Thyroid gland (tissue), 4 donors: ENCODE results near the gene IQGAP3. TPM values are rescaled to one million over a fixed set of nuclear protein-coding genes. Genes with fewer than 3 reads are reported as not detected.

Experiments used
- DNase-seq, 2 donors: peaks; one replicate each; pipeline ENCODE4 v3.0.0-alpha.2; 2019
- H3K27ac ChIP-seq, 3 donors: fragments of 200-600 bp; sonication (generic); 1 replicate in 2 of 3; 2 replicates in 1 of 3; pipeline ENCODE4 v1.5.1; 2016 to 2019; ENCODE audit warnings: mild to moderate bottlenecking in 1 of 3, moderate library complexity in 1 of 3
- H3K27me3 ChIP-seq: fragments of 200-600 bp; sonication (generic); one replicate; pipeline ENCODE4 v1.5.1; 2019
- H3K36me3 ChIP-seq, 2 donors: fragments of 200-600 bp; sonication (generic); one replicate each; pipeline ENCODE4 v1.5.1; 2016 to 2019
- H3K4me1 ChIP-seq, 2 donors: fragments of 200-600 bp; sonication (generic); one replicate each; pipeline ENCODE4 v1.5.1; 2017 to 2019
- H3K4me3 ChIP-seq, 3 donors: fragments of 200-600 bp; sonication (generic); replicated peaks in 1 of 3; 1 replicate in 2 of 3; 2 replicates in 1 of 3; pipeline ENCODE4 v1.5.1; 2016; ENCODE audit warnings: mild to moderate bottlenecking in 1 of 3
- H3K9me3 ChIP-seq: fragments of 200-600 bp; sonication (generic); one replicate; pipeline ENCODE4 v1.5.1; 2017
- POLR2A ChIP-seq, 2 donors: fragments of 450-650 bp; IDR thresholded peaks; one replicate each; pipeline ENCODE4 v1.6.1; 2017; ENCODE audit warnings: antibody characterized with exemption in 2 of 2, mild to moderate bottlenecking in 2 of 2, moderate library complexity in 1 of 2
- WGBS, 2 donors: methylation state at CpG; one replicate each; pipeline ENCODE4 v1.1.5; 2017; 5-methylcytosine and 5-hydroxymethylcytosine counted together
- intact Hi-C: fragments of 100-400 bp; cut with DNase I; formaldehyde crosslinking; loops from one replicate; pipeline ENCODE4 v1.15.1; 2023
- total RNA-seq, 4 donors: library from RNA; depleted of rRNA; stranded (reverse); fragments of >200 nt; gene quantifications; one replicate each; pipeline ENCODE4 v1.2.3, GENCODE V29; 2016
- TF ChIP-seq, protein P1 (sequence below), 6 experiments: fragments of 200-600 bp in 3 of 6; fragments of 450-650 bp in 3 of 6; sonication (generic) in 3 of 6; IDR thresholded peaks; one replicate each; pipeline ENCODE4 v1.5.1; 2016 to 2019; ENCODE audit warnings: antibody characterized with exemption in 6 of 6, mild to moderate bottlenecking in 2 of 6, inconsistent platforms in 1 of 6, moderate library complexity in 1 of 6

The IQGAP3 gene
- total RNA-seq, 4 donors from 2014 or later, result 0.15 to 1.4 (median 0.50) TPM

DNA sequence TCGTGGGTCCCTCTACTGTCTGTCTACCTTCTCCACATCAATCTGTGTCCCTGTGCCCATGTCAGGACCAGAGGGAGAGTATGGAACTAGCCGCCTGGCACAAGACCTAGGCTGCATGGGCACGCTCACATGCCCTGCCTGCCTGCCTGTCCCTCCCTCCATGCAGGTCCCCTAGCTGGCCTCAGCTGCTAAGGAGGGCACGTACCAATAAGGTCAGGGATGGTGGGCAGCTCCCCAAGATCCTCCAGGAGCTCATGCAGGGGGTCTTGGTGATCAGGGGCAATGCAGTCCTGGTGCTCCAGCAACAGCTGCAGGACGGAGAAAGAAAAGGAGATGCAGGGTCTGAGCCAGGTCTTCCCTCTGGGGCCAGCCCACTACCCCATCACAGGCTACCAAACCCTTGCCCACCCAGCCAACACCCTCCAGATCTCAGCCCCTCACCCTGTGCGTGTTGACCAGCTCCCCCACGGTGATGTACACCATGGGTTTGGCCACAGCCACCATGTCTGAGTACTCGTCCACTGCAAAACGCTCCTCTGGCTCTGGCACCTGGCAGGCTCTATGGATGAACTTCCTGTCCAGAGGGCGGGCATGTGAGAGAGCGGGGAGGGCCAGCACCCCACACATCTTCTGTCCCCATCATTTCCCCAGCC is 38.7 kb downstream of the IQGAP3 start:
- H3K4me1 ChIP-seq, result no peaks in the 10 kb centered on the region
- intact Hi-C loops, result no loop called here
- H3K9me3 ChIP-seq, result no peaks in the 10 kb centered on the region
- no peak overlapping the region for H3K27ac ChIP-seq
- H3K36me3 ChIP-seq, result no peaks in the 10 kb centered on the region
- no peaks in the 10 kb centered on the region for H3K27me3 ChIP-seq
- WGBS, 2 donors, result 92 to 94% methylated on average over 9 to 10 of the region's 11 CpGs
- TF ChIP-seq, protein P1, sequence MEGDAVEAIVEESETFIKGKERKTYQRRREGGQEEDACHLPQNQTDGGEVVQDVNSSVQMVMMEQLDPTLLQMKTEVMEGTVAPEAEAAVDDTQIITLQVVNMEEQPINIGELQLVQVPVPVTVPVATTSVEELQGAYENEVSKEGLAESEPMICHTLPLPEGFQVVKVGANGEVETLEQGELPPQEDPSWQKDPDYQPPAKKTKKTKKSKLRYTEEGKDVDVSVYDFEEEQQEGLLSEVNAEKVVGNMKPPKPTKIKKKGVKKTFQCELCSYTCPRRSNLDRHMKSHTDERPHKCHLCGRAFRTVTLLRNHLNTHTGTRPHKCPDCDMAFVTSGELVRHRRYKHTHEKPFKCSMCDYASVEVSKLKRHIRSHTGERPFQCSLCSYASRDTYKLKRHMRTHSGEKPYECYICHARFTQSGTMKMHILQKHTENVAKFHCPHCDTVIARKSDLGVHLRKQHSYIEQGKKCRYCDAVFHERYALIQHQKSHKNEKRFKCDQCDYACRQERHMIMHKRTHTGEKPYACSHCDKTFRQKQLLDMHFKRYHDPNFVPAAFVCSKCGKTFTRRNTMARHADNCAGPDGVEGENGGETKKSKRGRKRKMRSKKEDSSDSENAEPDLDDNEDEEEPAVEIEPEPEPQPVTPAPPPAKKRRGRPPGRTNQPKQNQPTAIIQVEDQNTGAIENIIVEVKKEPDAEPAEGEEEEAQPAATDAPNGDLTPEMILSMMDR (IDR thresholded peaks at IDR 0.05), result no peak
- no peak for TF ChIP-seq POLR2A (IDR thresholded peaks at IDR 0.05)
- H3K4me3 ChIP-seq, result no peak overlapping the region
- DNase-seq, result no peak

DNA sequence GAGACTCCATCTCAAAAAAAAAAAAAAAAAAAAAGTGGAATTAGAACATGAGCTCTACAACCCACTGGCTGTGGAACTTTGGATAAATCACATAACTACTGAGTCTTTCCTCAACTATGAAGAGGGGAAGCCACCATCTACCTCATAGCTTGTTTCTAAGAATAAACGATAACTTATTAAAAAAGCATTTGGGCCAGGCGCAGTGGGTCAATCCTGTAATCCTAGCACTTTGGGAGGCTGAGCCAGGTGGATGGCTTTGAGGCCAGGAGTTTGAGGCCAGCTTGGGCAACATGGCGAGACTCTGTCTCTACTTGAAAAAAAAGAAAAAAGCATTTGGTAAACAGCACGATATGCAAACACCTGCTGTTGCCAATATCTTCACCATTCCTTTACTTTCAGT is 40.0 kb downstream of the IQGAP3 start:
- intact Hi-C loops, result no loop called here

DNA sequence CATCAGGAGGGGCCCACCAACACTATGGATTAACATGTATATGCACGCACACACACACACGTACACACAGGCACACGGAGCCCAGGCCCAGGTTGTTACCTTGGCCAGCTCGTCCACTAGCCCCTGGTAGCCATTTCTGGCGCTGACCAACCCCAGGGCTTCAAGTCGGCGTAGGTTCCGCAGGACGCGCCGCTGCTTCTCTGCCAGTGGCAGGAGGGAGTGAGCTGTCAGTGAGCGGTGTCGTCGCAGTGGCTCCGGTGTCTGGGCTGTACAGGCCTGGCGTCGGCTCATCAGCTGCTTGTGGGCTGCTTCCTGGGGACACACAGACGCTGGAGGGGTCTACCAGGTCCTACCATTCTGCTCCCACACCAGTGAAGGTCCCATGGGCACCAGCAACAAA is 42.4 kb downstream of the IQGAP3 start:
- Histone ChIP-seq H3K4me1 (no peaks in the 10 kb centered on the region), H3K9me3 (no peaks in the 10 kb centered on the region), H3K27ac (no peak overlapping the region), H3K4me3 (no peak overlapping the region), H3K36me3 (no peaks in the 10 kb centered on the region), H3K27me3 (no peaks in the 10 kb centered on the region)
- 95 to 96% methylated on average over 11 to 18 of the region's 18 CpGs for WGBS, 2 donors
- no peak for TF ChIP-seq POLR2A (IDR thresholded peaks at IDR 0.05)
- DNase-seq, result no peak
- intact Hi-C loops, result no loop called here

More for the DNA sequence above, 40.0 kb downstream of the IQGAP3 start:
- H3K36me3 ChIP-seq, result no peaks in the 10 kb centered on the region
- H3K4me3 ChIP-seq, result no peak overlapping the region
- no peak for DNase-seq
- no peaks in the 10 kb centered on the region for H3K9me3 ChIP-seq
- H3K27ac ChIP-seq, result no peak overlapping the region
- no peaks in the 10 kb centered on the region for H3K27me3 ChIP-seq
- 94 to 98% methylated on average over 4 of the region's 4 CpGs for WGBS, 2 donors
- no peaks in the 10 kb centered on the region for H3K4me1 ChIP-seq
- TF ChIP-seq POLR2A (IDR thresholded peaks at IDR 0.05), result no peak

DNA sequence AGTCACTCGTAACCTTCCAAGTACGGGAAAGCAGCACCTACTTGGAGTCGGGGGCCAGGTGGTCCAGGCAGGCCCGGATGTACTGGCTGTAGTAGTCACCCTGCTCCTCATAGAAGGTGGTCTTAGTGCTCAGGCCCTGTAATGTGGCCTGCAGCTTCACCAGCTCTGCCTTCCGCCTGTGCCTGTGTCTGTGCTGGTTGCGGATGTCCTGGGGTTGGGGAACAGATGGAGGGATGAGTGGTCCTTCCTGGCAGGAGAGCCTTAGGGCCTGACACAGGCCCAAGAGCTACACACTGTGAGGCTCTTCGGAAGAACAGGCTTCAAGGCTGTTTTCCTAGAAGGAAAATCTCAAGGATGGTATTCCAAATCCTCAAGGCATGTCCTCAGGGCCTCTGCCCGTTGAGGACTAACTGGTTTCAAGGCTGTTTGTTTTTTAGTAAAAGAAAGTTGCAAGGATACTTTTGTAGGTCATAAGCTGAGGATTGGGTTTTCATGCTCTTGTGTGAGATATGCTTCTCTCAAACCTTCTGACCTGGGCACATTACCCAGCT is 43.4 kb downstream of the IQGAP3 start:
- H3K4me1 ChIP-seq, result no peaks in the 10 kb centered on the region
- TF ChIP-seq, protein P1 (IDR thresholded peaks at IDR 0.05), result no peak
- TF ChIP-seq POLR2A (IDR thresholded peaks at IDR 0.05), result no peak
- H3K36me3 ChIP-seq, result no peaks in the 10 kb centered on the region
- H3K4me3 ChIP-seq, result no peak overlapping the region
- intact Hi-C loops, result no loop called here
- WGBS, 2 donors, result 87 to 91% methylated on average over 6 to 7 of the region's 8 CpGs
- DNase-seq, result no peak
- H3K27ac ChIP-seq, result no peak overlapping the region
- H3K27me3 ChIP-seq, result no peaks in the 10 kb centered on the region
- no peaks in the 10 kb centered on the region for H3K9me3 ChIP-seq

DNA sequence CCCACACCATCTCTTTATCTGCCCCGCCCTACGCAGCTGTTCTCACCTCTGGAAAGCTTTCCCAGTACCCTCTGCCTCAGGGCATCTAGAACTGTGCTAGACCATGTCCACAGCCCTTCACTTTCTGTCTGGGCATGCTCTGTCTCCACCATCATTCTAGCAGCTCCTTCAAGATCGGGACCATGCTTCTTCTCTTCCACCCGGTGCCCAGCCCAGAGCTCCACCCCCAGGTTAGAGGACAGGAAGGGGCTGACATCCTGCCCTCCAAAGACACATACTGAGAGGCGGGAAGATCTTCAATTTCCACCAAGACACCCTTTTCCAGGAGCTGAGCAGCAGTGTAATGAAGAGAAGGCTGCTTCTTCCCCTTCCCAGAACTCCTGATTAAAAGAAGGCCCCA is 44.1 kb downstream of the IQGAP3 start:
- Histone ChIP-seq H3K27ac (no peak overlapping the region), H3K4me3 (no peak overlapping the region), H3K36me3 (no peaks in the 10 kb centered on the region), H3K27me3 (no peaks in the 10 kb centered on the region), H3K4me1 (no peaks in the 10 kb centered on the region), H3K9me3 (no peaks in the 10 kb centered on the region)
- intact Hi-C loops, result no loop called here
- TF ChIP-seq POLR2A (IDR thresholded peaks at IDR 0.05), result no peak
- TF ChIP-seq, protein P1 (IDR thresholded peaks at IDR 0.05), result no peak
- WGBS, 2 donors, result 84 to 88% methylated on average over 5 of the region's 5 CpGs
- no peak for DNase-seq

DNA sequence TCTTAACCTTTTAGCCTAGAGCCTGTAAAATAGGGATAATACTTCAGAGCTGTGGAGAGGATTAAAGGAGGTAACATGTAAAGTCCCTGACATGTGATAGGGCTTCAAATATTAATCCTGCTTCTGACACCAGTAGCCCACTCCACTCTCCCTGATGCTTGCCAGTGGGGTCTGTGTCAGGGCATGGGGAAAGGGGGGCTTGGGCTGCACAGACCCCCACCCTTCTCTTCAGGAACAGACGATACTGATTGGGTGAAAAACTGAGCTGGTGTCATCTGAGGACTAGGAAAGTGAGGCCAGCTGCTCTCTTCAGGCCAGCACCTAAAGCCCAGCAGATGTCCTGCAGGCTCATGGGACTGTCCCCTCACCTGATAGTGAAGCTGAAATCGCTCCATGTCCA is 44.8 kb downstream of the IQGAP3 start:
- WGBS, 2 donors, result 92 to 100% methylated on average over 2 of the region's 2 CpGs
- Histone ChIP-seq H3K36me3 (no peaks in the 10 kb centered on the region), H3K4me1 (no peaks in the 10 kb centered on the region), H3K4me3 (no peak overlapping the region), H3K9me3 (no peaks in the 10 kb centered on the region), H3K27me3 (no peaks in the 10 kb centered on the region), H3K27ac (no peak overlapping the region)
- no peak for TF ChIP-seq POLR2A (IDR thresholded peaks at IDR 0.05)
- TF ChIP-seq, protein P1 (IDR thresholded peaks at IDR 0.05), result no peak
- intact Hi-C loops, result no loop called here
- DNase-seq, result no peak
